Neural progenitor cell (in vitro differentiated cells): ENCODE data around the gene EPHB2.

Experiments used
- EZH2 ChIP-seq: fragments of 200-600 bp; sonication (generic); IDR thresholded peaks from 2 replicates; pipeline ENCODE4 v1.6.1; 2017; ENCODE audit warnings: antibody characterized with exemption, mild to moderate bottlenecking, moderate library complexity
- TF ChIP-seq, protein P1 (sequence below): fragments of 200-600 bp; sonication (generic); IDR thresholded peaks from 2 replicates; pipeline ENCODE4 v1.5.1; 2017; ENCODE audit warnings: antibody characterized with exemption, mild to moderate bottlenecking

GRCh38 chr1:22729912-22730311, 19.3 kb downstream of the EPHB2 start:
- TF ChIP-seq EZH2, result no peak
- TF ChIP-seq, protein P1, sequence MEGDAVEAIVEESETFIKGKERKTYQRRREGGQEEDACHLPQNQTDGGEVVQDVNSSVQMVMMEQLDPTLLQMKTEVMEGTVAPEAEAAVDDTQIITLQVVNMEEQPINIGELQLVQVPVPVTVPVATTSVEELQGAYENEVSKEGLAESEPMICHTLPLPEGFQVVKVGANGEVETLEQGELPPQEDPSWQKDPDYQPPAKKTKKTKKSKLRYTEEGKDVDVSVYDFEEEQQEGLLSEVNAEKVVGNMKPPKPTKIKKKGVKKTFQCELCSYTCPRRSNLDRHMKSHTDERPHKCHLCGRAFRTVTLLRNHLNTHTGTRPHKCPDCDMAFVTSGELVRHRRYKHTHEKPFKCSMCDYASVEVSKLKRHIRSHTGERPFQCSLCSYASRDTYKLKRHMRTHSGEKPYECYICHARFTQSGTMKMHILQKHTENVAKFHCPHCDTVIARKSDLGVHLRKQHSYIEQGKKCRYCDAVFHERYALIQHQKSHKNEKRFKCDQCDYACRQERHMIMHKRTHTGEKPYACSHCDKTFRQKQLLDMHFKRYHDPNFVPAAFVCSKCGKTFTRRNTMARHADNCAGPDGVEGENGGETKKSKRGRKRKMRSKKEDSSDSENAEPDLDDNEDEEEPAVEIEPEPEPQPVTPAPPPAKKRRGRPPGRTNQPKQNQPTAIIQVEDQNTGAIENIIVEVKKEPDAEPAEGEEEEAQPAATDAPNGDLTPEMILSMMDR, result no peak
